Uterus (tissue), 2 donors: ENCODE results near the gene NBEAL1.

ENCODE experiments used
- POLR2A ChIP-seq, 2 donors: fragments of 450-650 bp; IDR thresholded peaks; one replicate each; pipeline ENCODE4 v1.6.1; 2016; ENCODE audit warnings: antibody characterized with exemption in 2 of 2, mild to moderate bottlenecking in 1 of 2, moderate library complexity in 1 of 2
- TF ChIP-seq, protein P1 (sequence below), 4 experiments: fragments of 200-600 bp in 2 of 4; fragments of 450-650 bp in 2 of 4; sonication (generic) in 2 of 4; IDR thresholded peaks; one replicate each; pipeline ENCODE4 v1.5.1; 2016 to 2019; ENCODE audit warnings: antibody characterized with exemption in 4 of 4, mild to moderate bottlenecking in 2 of 4, moderate library complexity in 1 of 4

DNA sequence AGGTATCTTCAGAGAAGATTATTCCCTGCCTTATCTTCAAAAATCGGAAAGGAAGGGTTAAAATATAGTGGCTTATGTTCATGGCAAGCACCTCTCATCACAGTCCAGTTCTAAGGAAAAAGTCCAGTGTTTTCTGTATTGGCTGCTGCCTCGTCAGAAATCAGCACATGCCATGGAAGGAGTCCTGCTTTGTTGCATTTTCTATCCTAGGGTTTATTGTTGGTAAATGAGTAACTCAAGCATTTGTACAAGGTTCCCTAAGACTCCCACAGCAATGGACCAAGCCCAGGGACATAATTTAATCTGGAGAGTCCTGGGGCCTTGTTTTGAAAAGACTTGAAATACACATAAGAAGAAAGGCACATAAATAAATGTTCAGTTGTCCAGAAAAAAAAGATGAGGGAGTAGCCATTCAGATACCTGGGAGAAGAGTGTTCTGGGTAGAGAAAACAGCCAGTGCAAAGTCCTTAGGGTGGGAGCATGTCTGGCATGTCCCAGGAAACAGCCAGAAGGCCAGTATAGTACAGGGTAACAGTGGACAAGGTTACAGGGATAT lies 26.4 kb downstream of the NBEAL1 start:
- TF ChIP-seq, protein P1, sequence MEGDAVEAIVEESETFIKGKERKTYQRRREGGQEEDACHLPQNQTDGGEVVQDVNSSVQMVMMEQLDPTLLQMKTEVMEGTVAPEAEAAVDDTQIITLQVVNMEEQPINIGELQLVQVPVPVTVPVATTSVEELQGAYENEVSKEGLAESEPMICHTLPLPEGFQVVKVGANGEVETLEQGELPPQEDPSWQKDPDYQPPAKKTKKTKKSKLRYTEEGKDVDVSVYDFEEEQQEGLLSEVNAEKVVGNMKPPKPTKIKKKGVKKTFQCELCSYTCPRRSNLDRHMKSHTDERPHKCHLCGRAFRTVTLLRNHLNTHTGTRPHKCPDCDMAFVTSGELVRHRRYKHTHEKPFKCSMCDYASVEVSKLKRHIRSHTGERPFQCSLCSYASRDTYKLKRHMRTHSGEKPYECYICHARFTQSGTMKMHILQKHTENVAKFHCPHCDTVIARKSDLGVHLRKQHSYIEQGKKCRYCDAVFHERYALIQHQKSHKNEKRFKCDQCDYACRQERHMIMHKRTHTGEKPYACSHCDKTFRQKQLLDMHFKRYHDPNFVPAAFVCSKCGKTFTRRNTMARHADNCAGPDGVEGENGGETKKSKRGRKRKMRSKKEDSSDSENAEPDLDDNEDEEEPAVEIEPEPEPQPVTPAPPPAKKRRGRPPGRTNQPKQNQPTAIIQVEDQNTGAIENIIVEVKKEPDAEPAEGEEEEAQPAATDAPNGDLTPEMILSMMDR (IDR thresholded peaks at IDR 0.05) = no peak
- no peak for TF ChIP-seq POLR2A (IDR thresholded peaks at IDR 0.05)
